Activated naive CD8-positive, alpha-beta T cell treated with anti-CD3 and anti-CD28 coated beads, Interleukin-2, amount 10 ng/mL, durations not matched to agents 7 days and 5 days (primary cell): ENCODE results near the gene CDADC1. TPM values are rescaled to one million over a fixed set of nuclear protein-coding genes. Genes with fewer than 3 reads are reported as not detected.
"Not testable (repeated sequence)": the region's sequence is repeated elsewhere in the genome, so short reads cannot be mapped to it uniquely, and the experiment has no call there.

Experiments used
- ATAC-seq: fragments of 150-1000 bp; cut with Tn5 transposase; one replicate; pipeline ENCODE4 v1.10.0; 2021; ENCODE audit warnings: low read depth, moderate library complexity
- POLR2A ChIA-PET: fragments of 350-600 bp; sonication (Branson Sonifier 250); formaldehyde crosslinking; loops from one replicate; lab custom pipeline; 2021; ENCODE audit warnings: antibody characterized with exemption; lab: Charles Lee
- DNase-seq: peaks from one replicate; pipeline ENCODE4 v3.0.0; 2021
- H3K27ac Mint-ChIP-seq: one replicate; pipeline ENCODE4 v1.8.0; 2022; ENCODE audit warnings: mild to moderate bottlenecking, mixed read lengths
- H3K27me3 Mint-ChIP-seq: one replicate; pipeline ENCODE4 v1.8.0; 2022; ENCODE audit warnings: mild to moderate bottlenecking, moderate library complexity, mixed read lengths
- H3K36me3 Mint-ChIP-seq: one replicate; pipeline ENCODE4 v1.8.0; 2021; ENCODE audit warnings: mild to moderate bottlenecking, mixed read lengths
- H3K4me1 Mint-ChIP-seq: one replicate; pipeline ENCODE4 v1.8.0; 2021; ENCODE audit warnings: mixed read lengths
- H3K4me3 Mint-ChIP-seq: one replicate; pipeline ENCODE4 v1.8.0; 2022; ENCODE audit warnings: mild to moderate bottlenecking, moderate library complexity, mixed read lengths
- H3K9me3 Mint-ChIP-seq: one replicate; pipeline ENCODE4 v1.8.0; 2021; ENCODE audit warnings: mixed read lengths
- total RNA-seq, 2 experiments: library from RNA; stranded (reverse); gene quantifications; one replicate each; pipeline ENCODE4 v1.2.3, GENCODE V29; 2021

Gene CDADC1
- total RNA-seq, 2 experiments from 2014 or later: 14.7 to 17.6 TPM

GRCh38 chr13:49287995-49288394 is 40.3 kb downstream of the CDADC1 start:
- Mint-ChIP-seq H3K27me3 (no peaks in the 10 kb centered on the region), H3K4me3 (no peak overlapping the region), H3K27ac (no peak overlapping the region), H3K36me3 (peaks cover 12% of the 10 kb centered on the region), H3K4me1 (peaks cover 16% of the 10 kb centered on the region), H3K9me3 (no peaks in the 10 kb centered on the region)
- DNase-seq (no peak), ATAC-seq (no peak)
- POLR2A ChIA-PET: interaction anchor here (0.6 kb wide), 1 partner anchor 126 kb away, joined by 4 read pairs; no protein-coding TSS in a partner anchor

GRCh38 chr13:49288458-49288857 is 40.7 kb downstream of the CDADC1 start:
- no peak overlapping the region for H3K4me3 Mint-ChIP-seq
- peaks cover 20% of the 10 kb centered on the region for H3K4me1 Mint-ChIP-seq
- H3K36me3 Mint-ChIP-seq: peaks cover 15% of the 10 kb centered on the region
- ATAC-seq: no peak
- no peak overlapping the region for H3K27ac Mint-ChIP-seq
- POLR2A ChIA-PET: no interaction called here
- H3K9me3 Mint-ChIP-seq: no peaks in the 10 kb centered on the region
- no peak for DNase-seq
- no peaks in the 10 kb centered on the region for H3K27me3 Mint-ChIP-seq

GRCh38 chr13:49292742-49293486 is 45.2 kb downstream of the CDADC1 start:
- H3K27me3 Mint-ChIP-seq: no peaks in the 10 kb centered on the region
- DNase-seq: peak; percentile 62
- POLR2A ChIA-PET: no interaction called here
- H3K4me1 Mint-ChIP-seq: peaks cover 22% of the 10 kb centered on the region
- no peaks in the 10 kb centered on the region for H3K9me3 Mint-ChIP-seq
- peaks cover 18% of the 10 kb centered on the region for H3K36me3 Mint-ChIP-seq
- H3K27ac Mint-ChIP-seq: peak overlapping the region; percentile 55
- ATAC-seq: peak; percentile 80
- H3K4me3 Mint-ChIP-seq: peak overlapping the region; percentile 60

GRCh38 chr13:49294723-49295122 is 47.0 kb downstream of the CDADC1 start:
- not testable (repeated sequence) for H3K27ac Mint-ChIP-seq, H3K9me3 Mint-ChIP-seq, H3K4me3 Mint-ChIP-seq, DNase-seq, H3K27me3 Mint-ChIP-seq, ATAC-seq
- peaks cover 26% of the 10 kb centered on the region for H3K4me1 Mint-ChIP-seq
- H3K36me3 Mint-ChIP-seq: peaks cover 15% of the 10 kb centered on the region
- POLR2A ChIA-PET: interaction anchor here (1.1 kb wide), 1 partner anchor 47 kb away, joined by 4 read pairs; the partner anchor contains the start of gene CDADC1

- H3K36me3 Mint-ChIP-seq: peaks cover 15% of the 10 kb centered on the region
- no peaks in the 10 kb centered on the region for H3K9me3 Mint-ChIP-seq
- H3K4me3 Mint-ChIP-seq: no peak overlapping the region
- H3K27me3 Mint-ChIP-seq: no peaks in the 10 kb centered on the region
- no peak for ATAC-seq
- no peak for DNase-seq
- peaks cover 26% of the 10 kb centered on the region for H3K4me1 Mint-ChIP-seq
- H3K27ac Mint-ChIP-seq: no peak overlapping the region
- POLR2A ChIA-PET: interaction anchor here (1.1 kb wide), 1 partner anchor 48 kb away, joined by 4 read pairs; the partner anchor contains the start of gene CDADC1
Measured at GRCh38 chr13:49295244-49295643, 47.5 kb downstream of the CDADC1 start.

GRCh38 chr13:49296659-49297058 is 48.9 kb downstream of the CDADC1 start:
- no peak for DNase-seq
- no peak for ATAC-seq
- Mint-ChIP-seq H3K9me3 (no peaks in the 10 kb centered on the region), H3K27ac (no peak overlapping the region), H3K36me3 (peaks cover 13% of the 10 kb centered on the region), H3K27me3 (no peaks in the 10 kb centered on the region), H3K4me1 (peaks cover 27% of the 10 kb centered on the region), H3K4me3 (no peak overlapping the region)
- POLR2A ChIA-PET: interaction anchor here (0.5 to 1.2 kb wide), 3 partner anchors 147 to 294 kb away, joined by 3 to 4 read pairs (median 3); partner anchors contain the start of genes CAB39L and SETDB2

- DNase-seq: no peak
- no peak for ATAC-seq
- no peak overlapping the region for H3K27ac Mint-ChIP-seq
- H3K27me3 Mint-ChIP-seq: no peaks in the 10 kb centered on the region
- no peaks in the 10 kb centered on the region for H3K9me3 Mint-ChIP-seq
- POLR2A ChIA-PET: interaction anchor here (1.2 kb wide), 1 partner anchor 146 kb away, joined by 3 read pairs; the partner anchor contains the start of genes CAB39L and SETDB2
- peaks cover 13% of the 10 kb centered on the region for H3K36me3 Mint-ChIP-seq
- H3K4me3 Mint-ChIP-seq: no peak overlapping the region
- peaks cover 27% of the 10 kb centered on the region for H3K4me1 Mint-ChIP-seq
Measured at GRCh38 chr13:49297338-49297737, 49.6 kb downstream of the CDADC1 start.

- H3K4me3 Mint-ChIP-seq: no peak overlapping the region
- DNase-seq: no peak
- peaks cover 5% of the 10 kb centered on the region for H3K36me3 Mint-ChIP-seq
- H3K9me3 Mint-ChIP-seq: no peaks in the 10 kb centered on the region
- H3K4me1 Mint-ChIP-seq: peaks cover 21% of the 10 kb centered on the region
- H3K27me3 Mint-ChIP-seq: peaks cover 4% of the 10 kb centered on the region
- ATAC-seq: no peak
- peak overlapping the region; percentile 1 for H3K27ac Mint-ChIP-seq
- POLR2A ChIA-PET: interaction anchor here (0.8 kb wide), 1 partner anchor 308 kb away, joined by 3 read pairs; no protein-coding TSS in a partner anchor
Measured at GRCh38 chr13:49298416-49298815, 50.7 kb downstream of the CDADC1 start.

- DNase-seq: no peak
- Mint-ChIP-seq H3K27ac (no peak overlapping the region), H3K4me3 (no peak overlapping the region), H3K36me3 (peaks cover 4% of the 10 kb centered on the region), H3K27me3 (peaks cover 4% of the 10 kb centered on the region), H3K9me3 (no peaks in the 10 kb centered on the region), H3K4me1 (peaks cover 19% of the 10 kb centered on the region)
- POLR2A ChIA-PET: interaction anchor here (0.8 kb wide), 1 partner anchor 307 kb away, joined by 3 read pairs; no protein-coding TSS in a partner anchor
- ATAC-seq: no peak
Measured at GRCh38 chr13:49298903-49299605, 51.3 kb downstream of the CDADC1 start.

- H3K4me1 Mint-ChIP-seq: peaks cover 19% of the 10 kb centered on the region
- peaks cover 4% of the 10 kb centered on the region for H3K27me3 Mint-ChIP-seq
- no peak overlapping the region for H3K27ac Mint-ChIP-seq
- no peak for ATAC-seq
- peaks cover 4% of the 10 kb centered on the region for H3K36me3 Mint-ChIP-seq
- DNase-seq: no peak
- H3K9me3 Mint-ChIP-seq: no peaks in the 10 kb centered on the region
- POLR2A ChIA-PET: interaction anchor here (0.8 kb wide), 1 partner anchor 195 kb away, joined by 7 read pairs; the partner anchor contains the start of gene PHF11
- H3K4me3 Mint-ChIP-seq: no peak overlapping the region
Measured at GRCh38 chr13:49300276-49300675, 52.6 kb downstream of the CDADC1 start.

GRCh38 chr13:49300739-49301589 is 53.2 kb downstream of the CDADC1 start:
- POLR2A ChIA-PET: interaction anchor here (0.8 kb wide), 1 partner anchor 194 kb away, joined by 7 read pairs; the partner anchor contains the start of gene PHF11
- H3K4me3 Mint-ChIP-seq: peak overlapping the region; percentile 73
- peak overlapping the region; percentile 88 for H3K27ac Mint-ChIP-seq
- H3K36me3 Mint-ChIP-seq: no peaks in the 10 kb centered on the region
- H3K4me1 Mint-ChIP-seq: peaks cover 19% of the 10 kb centered on the region
- ATAC-seq (peak; percentile 98), DNase-seq (peak; percentile 64)
- peaks cover 4% of the 10 kb centered on the region for H3K27me3 Mint-ChIP-seq
- no peaks in the 10 kb centered on the region for H3K9me3 Mint-ChIP-seq

- H3K9me3 Mint-ChIP-seq: no peaks in the 10 kb centered on the region
- no peaks in the 10 kb centered on the region for H3K36me3 Mint-ChIP-seq
- H3K27me3 Mint-ChIP-seq: peaks cover 4% of the 10 kb centered on the region
- ATAC-seq: no peak
- peak overlapping the region; percentile 34 for H3K27ac Mint-ChIP-seq
- POLR2A ChIA-PET: interaction anchor here (1.8 kb wide), 1 partner anchor 194 kb away, joined by 5 read pairs; the partner anchor contains the start of gene PHF11
- no peak for DNase-seq
- no peak overlapping the region for H3K4me3 Mint-ChIP-seq
- H3K4me1 Mint-ChIP-seq: peaks cover 19% of the 10 kb centered on the region
Measured at GRCh38 chr13:49302222-49302621, 54.5 kb downstream of the CDADC1 start.
